Measurements from ENCODE around the gene PTPRN2.

GRCh38 chr7:158280448-158281144, 307.0 kb downstream of the PTPRN2 start:
- TF ChIP-seq YY1 (IDR thresholded peaks at IDR 0.05; ENCODE audit: low read depth) (no peak), TCF12 (IDR thresholded peaks at IDR 0.05) (no peak), CTCF (IDR thresholded peaks at IDR 0.05) (no peak), EZH2phosphoT487 (IDR thresholded peaks at IDR 0.05; ENCODE audit: borderline replicate concordance, low read depth) (no peak), JUND (IDR thresholded peaks at IDR 0.05) (no peak), USF2 (IDR thresholded peaks at IDR 0.05; ENCODE audit: borderline replicate concordance, low read depth, low read length) (no peak)
